Measurements from ENCODE around the gene OR6N1. TPM values are rescaled to one million over a fixed set of nuclear protein-coding genes. Genes with fewer than 3 reads are reported as not detected.

The OR6N1 gene
- total RNA-seq, result not detected

- ATAC-seq (no peak), DNase-seq (ENCODE audit: low spot score) (no peak)
These were observed at the start of gene OR6N1 for GRCh38 chr1:158771950-158772866. TSS of gene OR6N1 (minus strand) at chr1:158772195. CDS start at chr1:158766682, 5,513 bp downstream.

GRCh38 chr1:158821723-158822122 is 49.7 kb upstream of the OR6N1 start:
- ATAC-seq (no peak), DNase-seq (ENCODE audit: low spot score) (no peak)

GRCh38 chr1:158819461-158820443 is 47.8 kb upstream of the OR6N1 start:
- DNase-seq (ENCODE audit: low spot score) (no peak), ATAC-seq (no peak)

- ATAC-seq (no peak), DNase-seq (ENCODE audit: low spot score) (no peak)
These were observed 47.0 kb upstream of the OR6N1 start for GRCh38 chr1:158818975-158819431.

- DNase-seq (ENCODE audit: low spot score), result no peak
- ATAC-seq, result no peak
These were observed 46.6 kb upstream of the OR6N1 start for GRCh38 chr1:158818560-158818959.

- no peak for DNase-seq (ENCODE audit: low spot score)
These were observed 43.0 kb upstream of the OR6N1 start for GRCh38 chr1:158814970-158815369.

GRCh38 chr1:158813164-158813563 is 41.2 kb upstream of the OR6N1 start:
- ATAC-seq, result no peak
- DNase-seq (ENCODE audit: low spot score), result no peak

More at GRCh38 chr1:158814970-158815369, 43.0 kb upstream of the OR6N1 start:
- no peak for ATAC-seq

- DNase-seq (ENCODE audit: low spot score) (no peak), ATAC-seq (no peak)
These were observed 40.3 kb upstream of the OR6N1 start for GRCh38 chr1:158812336-158812735.

GRCh38 chr1:158810311-158810710 is 38.3 kb upstream of the OR6N1 start:
- DNase-seq (ENCODE audit: low spot score) (no peak), ATAC-seq (no peak)

GRCh38 chr1:158809862-158810261 is 37.9 kb upstream of the OR6N1 start:
- ATAC-seq (no peak), DNase-seq (ENCODE audit: low spot score) (no peak)

- DNase-seq (ENCODE audit: low spot score), result no peak
- no peak for ATAC-seq
These were observed 37.3 kb upstream of the OR6N1 start for GRCh38 chr1:158809256-158809655.

- DNase-seq (ENCODE audit: low spot score), result no peak
- ATAC-seq, result no peak
These were observed 35.0 kb upstream of the OR6N1 start for GRCh38 chr1:158806916-158807536.

- no peak for DNase-seq (ENCODE audit: low spot score)
- no peak for ATAC-seq
These were observed 31.7 kb upstream of the OR6N1 start for GRCh38 chr1:158803678-158804077.

- no peak for DNase-seq (ENCODE audit: low spot score)
- ATAC-seq, result no peak
These were observed 29.4 kb upstream of the OR6N1 start for GRCh38 chr1:158801396-158801795.

GRCh38 chr1:158800526-158800925 is 28.5 kb upstream of the OR6N1 start:
- no peak for ATAC-seq
- DNase-seq (ENCODE audit: low spot score), result no peak

GRCh38 chr1:158799689-158800088 is 27.7 kb upstream of the OR6N1 start:
- no peak for DNase-seq (ENCODE audit: low spot score)
- no peak for ATAC-seq

- ATAC-seq, result no peak
- no peak for DNase-seq (ENCODE audit: low spot score)
These were observed 26.5 kb upstream of the OR6N1 start for GRCh38 chr1:158798531-158798930.

GRCh38 chr1:158794247-158794646 is 22.3 kb upstream of the OR6N1 start:
- ATAC-seq, result no peak
- no peak for DNase-seq (ENCODE audit: low spot score)

GRCh38 chr1:158793604-158794003 is 21.6 kb upstream of the OR6N1 start:
- no peak for ATAC-seq
- no peak for DNase-seq (ENCODE audit: low spot score)

- ATAC-seq (no peak), DNase-seq (ENCODE audit: low spot score) (no peak)
These were observed 9.1 kb upstream of the OR6N1 start, which contains the start of gene OR6N2 for GRCh38 chr1:158781104-158781503. TSS of gene OR6N2 (minus strand) at chr1:158781204. CDS start at chr1:158777635, 3,569 bp downstream.

- DNase-seq (ENCODE audit: low spot score) (no peak), ATAC-seq (no peak)
These were observed 17.6 kb downstream of the OR6N1 start, which contains the start of gene OR6K6 for GRCh38 chr1:158754420-158754819. TSS of gene OR6K6 (plus strand) at chr1:158754720. CDS start at chr1:158754888, 168 bp downstream.
